Measurements from ENCODE around the gene SEMA5B. TPM values are rescaled to one million over a fixed set of nuclear protein-coding genes. Genes with fewer than 3 reads are reported as not detected.

SEMA5B gene
- total RNA-seq, 1 donor from 2014 or later = 1.0 TPM

- Histone ChIP-seq H3K4me2 (ENCODE audit: low read length) (no peak overlapping the region), H3K4me1 (ENCODE audit: insufficient read depth, low read length) (no peaks in the 10 kb centered on the region), H3K9me3 (ENCODE audit: insufficient read depth, low read depth, low read length) (no peaks in the 10 kb centered on the region), H3K9ac (ENCODE audit: low read length) (no peak overlapping the region), H3K27me3 (ENCODE audit: insufficient read depth, low read length) (peaks cover 26% of the 10 kb centered on the region), H2AFZ (ENCODE audit: low read depth, low read length) (no peak overlapping the region), H3K36me3 (ENCODE audit: insufficient read depth, low read length) (no peaks in the 10 kb centered on the region), H3K4me3 (ENCODE audit: insufficient read depth, low read depth, low read length) (no peak overlapping the region), H3K27ac (ENCODE audit: low read depth, low read length) (no peak overlapping the region), H3K79me2 (ENCODE audit: insufficient read depth, low read length) (no peaks in the 10 kb centered on the region), H4K20me1 (ENCODE audit: insufficient read depth, low read length) (no peaks in the 10 kb centered on the region)
- FAIRE-seq = no peak
- Mint-ChIP-seq H3K27me3 (ENCODE audit: low read depth, unreplicated experiment) (peaks cover 27% of the 10 kb centered on the region), H3K9me3 (ENCODE audit: unreplicated experiment) (no peaks in the 10 kb centered on the region), H3K27ac (ENCODE audit: unreplicated experiment) (no peak overlapping the region), H3K4me1 (ENCODE audit: low read depth, unreplicated experiment) (peaks cover 7% of the 10 kb centered on the region), H3K4me3 (ENCODE audit: unreplicated experiment) (no peak overlapping the region), H3K36me3 (ENCODE audit: low read depth, unreplicated experiment) (no peaks in the 10 kb centered on the region)
- TF ChIP-seq, protein P1, sequence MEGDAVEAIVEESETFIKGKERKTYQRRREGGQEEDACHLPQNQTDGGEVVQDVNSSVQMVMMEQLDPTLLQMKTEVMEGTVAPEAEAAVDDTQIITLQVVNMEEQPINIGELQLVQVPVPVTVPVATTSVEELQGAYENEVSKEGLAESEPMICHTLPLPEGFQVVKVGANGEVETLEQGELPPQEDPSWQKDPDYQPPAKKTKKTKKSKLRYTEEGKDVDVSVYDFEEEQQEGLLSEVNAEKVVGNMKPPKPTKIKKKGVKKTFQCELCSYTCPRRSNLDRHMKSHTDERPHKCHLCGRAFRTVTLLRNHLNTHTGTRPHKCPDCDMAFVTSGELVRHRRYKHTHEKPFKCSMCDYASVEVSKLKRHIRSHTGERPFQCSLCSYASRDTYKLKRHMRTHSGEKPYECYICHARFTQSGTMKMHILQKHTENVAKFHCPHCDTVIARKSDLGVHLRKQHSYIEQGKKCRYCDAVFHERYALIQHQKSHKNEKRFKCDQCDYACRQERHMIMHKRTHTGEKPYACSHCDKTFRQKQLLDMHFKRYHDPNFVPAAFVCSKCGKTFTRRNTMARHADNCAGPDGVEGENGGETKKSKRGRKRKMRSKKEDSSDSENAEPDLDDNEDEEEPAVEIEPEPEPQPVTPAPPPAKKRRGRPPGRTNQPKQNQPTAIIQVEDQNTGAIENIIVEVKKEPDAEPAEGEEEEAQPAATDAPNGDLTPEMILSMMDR (IDR thresholded peaks at IDR 0.05; ENCODE audit: insufficient read depth, low read depth, low read length) = no peak
- TF ChIP-seq EZH2 (IDR thresholded peaks at IDR 0.05; ENCODE audit: insufficient read depth, low read length) = no peak
- DNase-seq (ENCODE audit: low read depth) = no peak
Measured at GRCh38 chr3:122927726-122928125, 99.8 kb downstream of the SEMA5B start.

GRCh38 chr3:122926811-122927210 is 100.8 kb downstream of the SEMA5B start:
- H3K4me1 ChIP-seq (ENCODE audit: insufficient read depth, low read length) = no peaks in the 10 kb centered on the region
- no peaks in the 10 kb centered on the region for H4K20me1 ChIP-seq (ENCODE audit: insufficient read depth, low read length)
- H3K36me3 ChIP-seq (ENCODE audit: insufficient read depth, low read length) = no peaks in the 10 kb centered on the region
- Mint-ChIP-seq H3K4me3 (ENCODE audit: unreplicated experiment) (no peak overlapping the region), H3K4me1 (ENCODE audit: low read depth, unreplicated experiment) (peaks cover 4% of the 10 kb centered on the region), H3K27ac (ENCODE audit: unreplicated experiment) (no peak overlapping the region), H3K36me3 (ENCODE audit: low read depth, unreplicated experiment) (no peaks in the 10 kb centered on the region), H3K9me3 (ENCODE audit: unreplicated experiment) (no peaks in the 10 kb centered on the region), H3K27me3 (ENCODE audit: low read depth, unreplicated experiment) (peaks cover 28% of the 10 kb centered on the region)
- H2AFZ ChIP-seq (ENCODE audit: low read depth, low read length) = no peak overlapping the region
- no peak overlapping the region for H3K9ac ChIP-seq (ENCODE audit: low read length)
- H3K4me2 ChIP-seq (ENCODE audit: low read length) = no peak overlapping the region
- DNase-seq (ENCODE audit: low read depth) = no peak
- no peak overlapping the region for H3K4me3 ChIP-seq (ENCODE audit: insufficient read depth, low read depth, low read length)
- FAIRE-seq = no peak
- H3K79me2 ChIP-seq (ENCODE audit: insufficient read depth, low read length) = no peaks in the 10 kb centered on the region
- H3K9me3 ChIP-seq (ENCODE audit: insufficient read depth, low read depth, low read length) = no peaks in the 10 kb centered on the region
- no peak for TF ChIP-seq EZH2 (IDR thresholded peaks at IDR 0.05; ENCODE audit: insufficient read depth, low read length)
- TF ChIP-seq, protein P1 (IDR thresholded peaks at IDR 0.05; ENCODE audit: insufficient read depth, low read depth, low read length) = no peak
- H3K27ac ChIP-seq (ENCODE audit: low read depth, low read length) = no peak overlapping the region
- H3K27me3 ChIP-seq (ENCODE audit: insufficient read depth, low read length) = peaks cover 26% of the 10 kb centered on the region

- Mint-ChIP-seq H3K4me1 (ENCODE audit: low read depth, unreplicated experiment) (no peaks in the 10 kb centered on the region), H3K36me3 (ENCODE audit: low read depth, unreplicated experiment) (no peaks in the 10 kb centered on the region), H3K4me3 (ENCODE audit: unreplicated experiment) (no peak overlapping the region), H3K27ac (ENCODE audit: unreplicated experiment) (no peak overlapping the region), H3K27me3 (ENCODE audit: low read depth, unreplicated experiment) (peaks cover 29% of the 10 kb centered on the region), H3K9me3 (ENCODE audit: unreplicated experiment) (no peaks in the 10 kb centered on the region)
- no peak overlapping the region for H3K4me3 ChIP-seq (ENCODE audit: insufficient read depth, low read depth, low read length)
- DNase-seq (ENCODE audit: low read depth) (no peak), FAIRE-seq (no peak)
- no peak overlapping the region for H3K9ac ChIP-seq (ENCODE audit: low read length)
- peaks cover 31% of the 10 kb centered on the region for H3K27me3 ChIP-seq (ENCODE audit: insufficient read depth, low read length)
- no peaks in the 10 kb centered on the region for H4K20me1 ChIP-seq (ENCODE audit: insufficient read depth, low read length)
- no peaks in the 10 kb centered on the region for H3K9me3 ChIP-seq (ENCODE audit: insufficient read depth, low read depth, low read length)
- no peaks in the 10 kb centered on the region for H3K79me2 ChIP-seq (ENCODE audit: insufficient read depth, low read length)
- H3K27ac ChIP-seq (ENCODE audit: low read depth, low read length) = no peak overlapping the region
- H3K36me3 ChIP-seq (ENCODE audit: insufficient read depth, low read length) = no peaks in the 10 kb centered on the region
- no peak overlapping the region for H2AFZ ChIP-seq (ENCODE audit: low read depth, low read length)
- H3K4me1 ChIP-seq (ENCODE audit: insufficient read depth, low read length) = no peaks in the 10 kb centered on the region
- H3K4me2 ChIP-seq (ENCODE audit: low read length) = no peak overlapping the region
- TF ChIP-seq, protein P1 (IDR thresholded peaks at IDR 0.05; ENCODE audit: insufficient read depth, low read depth, low read length) = no peak
- TF ChIP-seq EZH2 (IDR thresholded peaks at IDR 0.05; ENCODE audit: insufficient read depth, low read length) = no peak
Measured at GRCh38 chr3:122926322-122926721, 101.2 kb downstream of the SEMA5B start.
